ENCODE data around the gene PIK3C2B.
A peak's percentile ranks its signal among the peaks of the same experiment; 100 is the strongest.

PIK3C2B gene

GRCh38 chr1:204460346-204460745 is 34.3 kb downstream of the PIK3C2B start:
- DNase-seq = no peak

GRCh38 chr1:204459706-204460105 is 34.9 kb downstream of the PIK3C2B start:
- DNase-seq = no peak

GRCh38 chr1:204457666-204458065 is 36.9 kb downstream of the PIK3C2B start:
- DNase-seq = no peak

- DNase-seq = no peak
Observed at GRCh38 chr1:204456826-204457442, 37.7 kb downstream of the PIK3C2B start.

- DNase-seq = no peak
Observed at GRCh38 chr1:204455831-204456145, 38.8 kb downstream of the PIK3C2B start.

- DNase-seq = no peak
Observed at GRCh38 chr1:204455063-204455830, 39.4 kb downstream of the PIK3C2B start.

- DNase-seq = no peak
Observed at GRCh38 chr1:204454476-204454875, 40.1 kb downstream of the PIK3C2B start.

- peak; percentile 69 for DNase-seq
Observed at GRCh38 chr1:204453141-204453772, 41.3 kb downstream of the PIK3C2B start.

- DNase-seq = no peak
Observed at GRCh38 chr1:204451352-204452124, 43.1 kb downstream of the PIK3C2B start.

GRCh38 chr1:204450461-204451257 is 43.9 kb downstream of the PIK3C2B start:
- no peak for DNase-seq

- DNase-seq = no peak
Observed at GRCh38 chr1:204449678-204450280, 44.8 kb downstream of the PIK3C2B start.

- no peak for DNase-seq
Observed at GRCh38 chr1:204448991-204449677, 45.5 kb downstream of the PIK3C2B start.

- DNase-seq = no peak
Observed at GRCh38 chr1:204448344-204448964, 46.2 kb downstream of the PIK3C2B start.

- DNase-seq = no peak
Observed at GRCh38 chr1:204447736-204448135, 46.9 kb downstream of the PIK3C2B start.

GRCh38 chr1:204447190-204447589 is 47.4 kb downstream of the PIK3C2B start:
- DNase-seq = no peak

GRCh38 chr1:204446413-204447111 is 48.0 kb downstream of the PIK3C2B start:
- peak; percentile 80 for DNase-seq

GRCh38 chr1:204445860-204446412 is 48.7 kb downstream of the PIK3C2B start:
- peak; percentile 66 for DNase-seq

All from activated CD4-positive, alpha-beta T cell treated with anti-CD3 and anti-CD28 coated beads, Interleukin-2, Interleukin-6, amounts not matched to agents 100 ng/mL and 50 ng/mL, durations not matched to agents 16 hours and 8 hours (primary cell).